Inferior parietal cortex (tissue), 1 donor: Measurements from ENCODE around the gene NDUFS7.

ENCODE experiments used
- DNase-seq: peaks from one replicate; pipeline ENCODE4 v3.0.0-alpha.2; 2016; ENCODE audit errors: extremely low spot score

NDUFS7 gene

DNA sequence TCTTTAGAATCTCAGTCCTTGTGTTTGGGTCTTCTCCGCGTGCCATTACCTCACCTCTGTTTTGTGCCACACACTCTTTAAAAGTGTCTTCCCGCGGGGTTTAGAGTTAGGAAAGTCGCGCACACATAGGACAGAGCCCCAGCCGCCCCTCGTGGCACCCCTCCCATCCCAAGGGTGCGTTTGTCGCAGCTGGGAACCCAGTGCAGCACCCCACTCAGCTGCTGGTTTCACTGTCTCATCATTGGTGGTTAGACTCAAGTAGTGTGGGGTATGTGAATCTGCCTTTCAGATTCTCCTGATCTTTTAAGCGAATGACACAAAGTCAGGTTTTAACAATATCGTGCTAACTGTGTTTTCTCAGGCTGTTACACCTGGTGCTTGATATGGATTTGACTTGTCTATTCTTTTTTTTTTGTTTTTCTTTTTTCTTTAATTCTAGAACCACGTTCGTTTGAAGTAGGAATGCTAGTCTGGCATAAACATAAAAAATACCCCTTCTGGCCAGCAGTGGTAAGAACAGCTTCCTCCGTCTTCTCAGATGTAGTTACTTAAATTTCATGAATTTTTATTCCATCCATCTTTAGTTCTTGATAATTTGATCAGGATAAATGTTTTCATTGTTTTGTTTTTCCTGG is 19.5 kb upstream of the NDUFS7 start:
- no peak for DNase-seq

DNA sequence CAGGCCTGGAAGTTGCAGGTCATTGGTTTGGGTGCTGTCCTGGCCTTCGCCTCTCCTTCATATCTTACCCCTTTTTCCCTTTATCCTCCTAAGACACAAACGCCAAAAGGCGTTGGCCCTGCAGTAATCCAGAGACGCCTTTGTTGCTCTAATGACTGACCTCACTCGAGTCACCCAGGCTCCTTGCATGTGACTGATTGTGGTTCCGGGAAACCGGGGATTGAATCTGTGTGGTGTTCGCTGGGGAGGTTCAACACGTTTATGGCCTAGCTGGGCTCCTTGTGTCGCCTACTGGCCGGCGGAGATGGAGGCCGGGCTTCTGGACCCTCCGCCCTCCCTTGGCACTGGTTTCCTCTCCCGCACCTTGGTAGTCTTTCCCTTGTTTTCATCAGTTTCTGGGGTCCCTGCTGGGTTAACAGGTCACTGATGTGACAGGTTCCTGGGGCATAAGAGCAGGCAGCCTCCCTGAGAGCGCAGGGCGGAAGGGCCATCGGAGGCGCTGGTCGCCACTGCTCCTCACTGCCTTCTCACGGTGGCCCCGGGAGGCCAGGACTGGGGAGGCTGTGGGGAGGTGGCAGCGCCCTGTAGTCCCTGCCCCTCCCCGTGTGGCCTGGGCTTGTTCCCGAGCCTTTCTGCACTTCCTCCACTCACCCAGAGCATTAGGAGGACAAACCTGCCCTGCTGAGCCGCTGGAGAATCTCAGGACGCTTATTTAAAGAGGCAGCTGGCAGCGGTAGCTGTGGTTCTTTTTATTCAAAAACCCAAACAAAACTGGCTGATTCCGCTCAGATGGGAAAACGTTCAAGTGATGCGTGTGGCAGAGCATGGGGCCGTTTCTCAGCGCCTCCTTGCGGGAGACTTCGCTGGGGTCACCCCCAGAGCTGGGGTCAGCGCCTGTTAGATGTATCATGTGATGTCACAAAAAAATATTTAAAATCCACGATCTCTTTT is 18.1 kb upstream of the NDUFS7 start:
- DNase-seq, result no peak

DNA sequence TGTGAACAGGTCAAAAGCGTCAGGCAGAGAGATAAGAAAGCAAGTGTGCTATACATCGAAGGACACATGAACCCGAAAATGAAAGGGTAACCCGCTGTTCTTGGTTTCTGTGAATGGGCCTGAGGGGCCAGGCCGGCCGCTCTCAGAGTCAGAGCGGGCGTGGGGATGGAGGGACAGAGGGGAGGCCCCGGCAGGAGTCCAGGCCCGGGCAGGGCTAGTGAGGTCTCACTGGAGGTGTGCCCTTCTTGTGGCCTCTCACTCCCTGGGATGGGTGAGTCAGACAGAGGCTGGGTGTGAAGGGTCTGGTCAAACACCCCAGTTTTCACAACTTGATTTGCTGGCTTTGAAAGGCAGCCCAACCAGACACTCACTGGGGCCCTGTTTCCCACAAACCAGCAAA is 17.4 kb upstream of the NDUFS7 start:
- DNase-seq, result no peak

DNA sequence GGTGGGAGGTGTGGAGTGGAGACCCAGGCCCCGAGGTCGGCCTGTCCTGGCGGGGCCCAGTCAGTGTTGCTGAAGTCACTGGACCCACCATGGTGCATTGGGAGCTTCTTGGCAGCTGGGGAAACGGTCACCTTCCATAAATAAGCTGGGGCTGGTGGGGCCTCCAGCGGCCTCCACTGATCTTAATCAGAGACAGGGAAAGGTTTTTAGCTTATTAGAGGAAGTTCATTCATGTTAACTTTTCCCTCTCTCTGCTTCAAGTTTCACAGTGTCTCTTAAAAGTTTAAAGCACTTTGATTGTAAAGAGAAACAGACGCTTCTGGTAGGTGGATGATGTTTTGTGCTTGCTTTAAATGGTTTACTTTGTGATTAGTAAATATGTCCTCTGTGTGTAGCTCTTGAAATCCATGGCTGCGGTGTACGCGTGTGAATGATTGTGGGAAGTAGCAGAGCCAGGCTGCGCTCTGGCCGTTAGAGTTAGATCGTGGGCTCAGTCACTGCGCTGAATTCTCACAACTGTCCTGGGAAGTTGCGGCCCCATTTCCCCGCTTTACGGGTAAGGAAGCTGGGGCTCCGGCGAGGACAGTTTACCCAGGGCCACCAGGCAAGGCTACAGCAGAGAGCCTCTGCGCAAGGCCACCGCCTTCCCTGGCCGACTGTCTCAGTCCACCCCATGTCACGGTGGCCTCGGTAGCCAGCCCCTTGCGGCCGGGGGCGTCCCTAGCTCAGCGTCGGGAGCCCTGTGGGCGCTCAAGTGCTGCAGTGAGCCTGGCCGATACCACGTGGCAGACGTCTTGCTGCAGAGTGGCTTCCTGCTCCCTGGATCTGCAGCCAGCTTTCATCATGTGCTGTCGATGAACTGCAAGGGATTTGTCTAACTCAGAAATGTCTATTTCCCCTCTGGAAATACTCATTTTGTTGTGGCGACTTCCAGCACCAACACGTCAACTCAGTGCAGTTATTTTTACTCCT is 16.5 kb upstream of the NDUFS7 start:
- no peak for DNase-seq

DNA sequence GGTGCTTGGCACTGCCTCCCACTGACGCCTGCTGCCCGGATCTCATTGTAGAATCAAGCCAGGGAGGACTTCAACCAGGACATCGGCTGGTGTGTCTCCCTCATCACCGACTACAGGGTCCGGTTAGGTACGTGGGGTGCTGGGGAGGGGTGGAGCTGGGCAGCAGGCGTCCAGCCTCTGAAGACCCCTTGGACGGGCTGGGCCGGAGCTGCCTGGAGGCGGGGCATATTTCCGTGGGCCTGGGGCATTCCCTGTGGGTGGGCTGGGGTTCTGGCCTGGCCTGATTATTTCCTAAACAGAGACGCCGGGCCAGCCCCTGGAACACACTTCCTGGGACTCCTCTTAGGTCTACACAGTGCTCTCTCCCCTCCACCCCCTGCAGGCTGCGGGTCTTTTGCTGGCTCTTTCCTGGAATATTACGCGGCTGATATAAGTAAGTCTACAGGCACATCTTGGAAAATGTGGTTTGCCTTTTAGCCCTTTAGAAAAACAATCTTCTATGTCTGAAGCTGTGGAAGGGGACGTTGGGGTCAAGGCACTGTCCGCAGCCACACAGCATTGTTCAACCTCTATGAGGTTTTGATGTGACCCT is 14.4 kb upstream of the NDUFS7 start:
- no peak for DNase-seq

DNA sequence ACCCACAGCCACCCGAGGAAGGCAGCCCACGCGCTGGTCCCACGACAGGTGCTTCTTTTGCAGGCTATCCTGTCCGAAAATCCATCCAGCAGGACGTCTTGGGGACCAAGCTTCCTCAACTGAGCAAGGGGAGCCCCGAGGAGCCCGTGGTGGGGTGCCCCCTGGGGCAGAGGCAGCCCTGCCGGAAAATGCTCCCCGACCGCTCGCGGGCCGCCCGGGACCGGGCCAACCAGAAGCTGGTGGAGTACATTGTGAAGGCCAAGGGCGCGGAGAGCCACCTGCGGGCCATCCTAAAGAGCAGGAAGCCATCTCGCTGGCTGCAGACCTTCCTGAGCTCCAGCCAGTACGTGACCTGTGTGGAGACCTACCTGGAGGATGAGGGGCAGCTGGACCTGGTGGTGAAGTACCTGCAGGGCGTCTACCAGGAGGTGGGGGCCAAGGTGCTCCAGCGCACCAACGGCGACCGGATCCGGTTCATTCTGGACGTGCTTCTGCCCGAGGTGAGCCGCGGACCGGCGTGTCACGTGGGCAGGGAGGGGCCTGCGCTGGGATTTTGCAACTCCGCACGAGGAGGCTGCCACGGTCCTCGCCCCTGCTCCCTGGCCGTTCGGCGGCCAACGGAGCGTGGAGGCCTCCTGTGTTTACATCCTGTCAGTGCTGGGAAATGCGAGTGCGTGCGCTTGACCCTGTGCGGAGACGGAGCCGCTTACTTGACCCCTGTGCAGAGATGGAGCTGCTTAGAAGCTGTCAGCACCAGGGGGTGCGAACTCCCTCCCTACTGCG is 12.9 kb upstream of the NDUFS7 start:
- no peak for DNase-seq

DNA sequence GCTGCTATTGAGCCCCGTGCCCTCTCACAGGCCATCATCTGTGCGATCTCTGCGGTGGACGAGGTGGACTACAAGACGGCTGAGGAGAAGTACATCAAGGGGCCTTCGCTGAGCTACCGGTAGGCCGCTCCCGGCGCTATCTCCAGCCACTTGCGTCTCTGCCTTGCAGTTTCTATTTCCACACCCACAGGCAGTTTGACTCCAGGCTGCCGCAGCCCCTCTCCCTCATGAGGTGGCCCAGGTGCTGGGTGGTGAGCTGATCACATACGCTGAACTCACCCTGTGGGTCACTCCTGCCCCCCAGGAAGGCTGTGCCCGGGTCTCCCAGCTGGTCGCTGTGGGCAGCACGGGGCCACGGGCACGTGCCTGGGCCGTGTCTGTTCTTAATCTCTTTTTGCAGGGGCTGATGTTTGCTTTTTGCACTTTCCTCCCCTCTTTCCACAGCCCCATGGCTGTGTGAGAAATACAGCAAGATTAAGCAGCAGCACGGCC is 10.6 kb upstream of the NDUFS7 start:
- no peak for DNase-seq

DNA sequence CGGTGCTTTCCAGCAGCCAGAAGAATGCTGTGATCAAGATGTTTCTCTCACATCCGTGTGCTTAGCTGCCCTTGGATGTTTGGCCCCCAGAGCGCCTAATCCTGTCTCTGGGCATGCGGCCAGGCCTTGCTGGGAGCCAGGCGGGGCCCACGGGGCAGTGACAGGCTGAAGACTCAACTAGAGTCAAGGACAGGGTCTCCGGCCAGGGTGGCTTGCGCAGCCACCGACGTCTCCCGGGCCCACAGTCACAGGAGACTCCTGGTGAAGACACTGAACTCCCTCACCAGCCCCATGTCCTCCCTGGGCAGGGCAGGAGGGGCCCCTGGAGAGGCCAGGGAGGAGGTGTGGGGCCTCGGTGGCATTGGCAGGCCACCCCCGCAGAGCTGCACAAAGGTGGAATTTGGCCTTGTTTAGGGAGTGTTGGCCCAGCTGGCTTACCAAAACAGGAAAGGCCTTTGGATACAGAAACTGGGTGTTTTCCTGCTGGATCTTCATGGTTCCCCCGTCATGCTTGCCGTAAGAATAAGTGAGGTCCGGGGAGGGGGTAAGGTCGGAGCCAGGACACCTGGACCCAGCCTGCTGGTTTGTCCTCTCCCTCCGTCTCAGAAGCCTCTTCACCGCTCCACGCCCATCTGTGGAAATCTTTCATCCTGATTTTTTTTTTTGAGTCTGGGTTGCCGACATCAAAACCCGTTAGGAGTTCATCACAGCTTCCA is 10.0 kb upstream of the NDUFS7 start:
- no peak for DNase-seq

DNA sequence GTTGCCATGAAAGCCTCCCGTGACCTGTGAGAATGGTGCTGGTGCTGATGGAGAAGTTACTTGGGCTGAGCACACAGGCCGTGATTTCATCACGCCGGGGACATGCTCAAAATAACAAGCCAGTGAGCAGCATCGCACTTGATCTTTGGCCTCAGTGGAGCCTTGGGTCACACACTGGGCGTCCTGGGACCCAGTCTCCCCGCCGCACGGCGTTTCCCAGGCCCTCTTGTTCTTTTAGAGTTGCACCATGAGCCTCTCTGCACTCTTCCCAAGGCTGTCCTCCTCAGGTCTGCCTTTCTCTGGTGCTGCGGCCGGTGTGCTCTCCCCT is 9.5 kb upstream of the NDUFS7 start:
- DNase-seq, result no peak

DNA sequence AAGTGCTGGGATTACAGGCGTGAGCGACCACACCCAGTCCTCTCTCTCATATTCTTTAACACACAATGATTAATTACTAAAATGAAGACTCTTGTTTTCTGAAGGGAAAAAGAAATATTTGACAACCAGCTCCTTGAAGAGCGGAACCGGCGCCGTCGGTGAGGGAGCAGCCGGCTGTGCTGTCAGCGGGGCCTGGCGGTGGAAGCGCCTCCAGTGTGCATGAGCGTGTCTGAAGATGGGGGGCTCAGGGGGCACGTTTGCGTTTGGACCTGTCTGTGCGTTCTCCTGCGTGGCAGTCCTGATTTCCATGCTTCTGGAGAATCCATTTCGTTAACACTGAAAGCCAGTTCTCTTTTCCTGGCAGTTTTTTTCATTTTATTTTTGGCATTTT is 7.3 kb upstream of the NDUFS7 start:
- no peak for DNase-seq

DNA sequence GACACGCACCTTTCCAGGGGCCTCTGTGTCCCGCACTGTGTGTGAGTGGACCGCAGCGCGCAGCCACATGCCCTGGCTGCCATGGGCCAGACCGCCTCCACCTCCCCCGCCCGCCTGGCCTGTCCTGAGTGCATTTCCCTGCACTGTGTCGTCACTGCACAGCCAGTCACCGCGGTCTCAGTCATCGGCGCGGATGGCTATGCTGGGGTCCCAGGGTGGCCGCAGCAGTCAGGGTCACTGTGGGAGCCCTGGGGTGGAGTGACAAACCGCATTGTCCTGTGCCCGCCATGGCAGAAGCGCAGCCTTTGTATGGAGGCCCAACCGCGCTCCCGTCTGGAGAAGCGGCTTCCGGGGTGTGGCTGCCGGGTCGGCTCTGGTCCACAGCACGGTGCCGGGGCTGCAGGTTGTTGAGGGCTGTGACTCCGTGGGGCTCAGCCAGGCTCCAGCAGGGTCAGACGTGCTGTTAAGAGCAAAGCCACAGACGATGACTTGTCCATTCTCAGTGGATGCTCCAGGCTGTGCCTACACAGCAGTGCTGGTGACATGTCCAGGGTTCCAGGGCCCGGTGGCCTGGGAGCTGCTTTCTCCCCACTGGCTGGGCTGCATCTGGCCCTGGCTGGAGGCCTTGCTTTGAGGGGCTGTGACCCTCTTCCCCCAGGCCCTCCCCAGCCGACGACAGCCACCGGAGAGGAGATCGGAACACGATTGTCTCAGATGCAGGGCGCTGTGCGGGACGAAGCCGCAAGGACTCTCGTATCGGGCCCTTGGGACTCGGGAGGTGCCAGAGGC is 6.3 kb upstream of the NDUFS7 start:
- no peak for DNase-seq

DNA sequence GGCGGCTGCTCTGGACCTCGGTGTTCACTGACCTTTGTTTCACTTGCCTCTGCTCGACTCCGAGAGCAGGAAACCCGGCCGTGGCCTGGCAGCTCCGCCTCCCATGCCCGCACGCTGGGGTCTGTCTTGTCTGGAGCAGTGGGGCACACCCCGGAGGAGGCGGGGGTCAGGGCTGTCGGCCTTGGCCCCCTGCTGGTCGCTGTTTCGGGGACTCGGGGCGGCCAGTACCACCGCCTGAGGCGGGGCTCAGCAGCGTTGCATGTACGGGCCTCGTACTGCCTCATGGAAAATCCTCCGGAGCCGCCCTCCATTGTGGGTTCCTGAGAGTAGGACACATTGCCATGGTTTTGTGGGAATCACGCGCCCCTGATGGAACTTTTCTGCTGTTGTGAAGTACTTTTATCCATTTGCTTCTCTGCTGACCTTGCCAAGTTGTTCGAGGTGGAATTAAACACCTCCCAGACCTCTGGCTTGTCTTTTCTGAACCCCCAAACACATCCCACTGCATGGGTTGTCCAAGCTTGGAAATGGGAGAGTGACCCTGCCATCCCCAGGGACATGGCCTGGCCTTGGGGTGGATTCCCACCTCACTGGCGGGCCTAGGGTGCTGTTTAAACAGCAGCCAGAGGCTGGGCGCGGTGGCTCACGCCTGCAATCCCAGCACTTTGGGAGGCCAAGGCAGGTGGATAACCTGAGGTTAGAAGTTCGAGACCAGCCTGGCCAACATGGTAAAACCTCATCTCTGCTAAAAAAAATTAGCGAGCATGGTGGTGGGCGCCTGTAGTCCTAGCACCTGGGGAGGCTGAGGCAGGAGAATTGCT is 5.5 kb upstream of the NDUFS7 start:
- no peak for DNase-seq

DNA sequence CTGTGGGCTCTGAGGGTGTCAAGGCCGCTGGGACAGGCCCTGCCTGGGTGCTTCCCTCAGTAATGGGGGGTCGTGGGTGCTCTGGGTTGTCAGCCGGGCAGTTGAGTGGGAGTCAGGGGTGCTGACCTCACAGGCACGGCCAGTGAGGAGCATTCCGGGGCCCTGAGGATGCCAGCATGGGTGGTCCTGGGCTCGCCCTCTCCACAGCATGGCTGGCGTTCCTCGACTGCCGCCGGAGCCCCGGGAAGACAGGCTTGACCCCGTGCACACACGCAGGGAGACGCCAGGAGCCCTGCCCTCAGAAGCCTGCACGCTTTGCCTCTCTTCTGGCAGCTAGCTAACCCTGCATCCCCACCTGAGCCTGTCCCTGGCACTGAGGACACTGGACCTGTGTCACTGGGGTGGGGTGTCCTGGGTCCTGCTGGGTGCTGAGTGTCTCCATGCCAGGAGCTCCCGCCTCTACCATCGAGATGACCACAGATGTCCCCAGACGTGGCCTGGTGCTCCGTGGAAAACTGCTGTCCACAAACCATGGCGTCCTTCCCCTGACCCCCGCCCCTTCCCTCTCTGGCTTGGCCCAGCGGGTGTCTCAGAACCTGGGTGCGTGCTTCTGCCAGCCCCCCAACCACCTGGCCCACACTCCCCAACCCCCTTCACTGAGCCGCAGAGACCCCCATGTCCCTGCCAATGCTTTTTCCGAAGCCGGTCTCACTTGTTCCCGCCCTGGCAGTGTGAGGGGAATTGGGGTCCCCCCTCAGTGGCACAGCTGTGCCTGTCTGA is 4.4 kb upstream of the NDUFS7 start:
- no peak for DNase-seq

DNA sequence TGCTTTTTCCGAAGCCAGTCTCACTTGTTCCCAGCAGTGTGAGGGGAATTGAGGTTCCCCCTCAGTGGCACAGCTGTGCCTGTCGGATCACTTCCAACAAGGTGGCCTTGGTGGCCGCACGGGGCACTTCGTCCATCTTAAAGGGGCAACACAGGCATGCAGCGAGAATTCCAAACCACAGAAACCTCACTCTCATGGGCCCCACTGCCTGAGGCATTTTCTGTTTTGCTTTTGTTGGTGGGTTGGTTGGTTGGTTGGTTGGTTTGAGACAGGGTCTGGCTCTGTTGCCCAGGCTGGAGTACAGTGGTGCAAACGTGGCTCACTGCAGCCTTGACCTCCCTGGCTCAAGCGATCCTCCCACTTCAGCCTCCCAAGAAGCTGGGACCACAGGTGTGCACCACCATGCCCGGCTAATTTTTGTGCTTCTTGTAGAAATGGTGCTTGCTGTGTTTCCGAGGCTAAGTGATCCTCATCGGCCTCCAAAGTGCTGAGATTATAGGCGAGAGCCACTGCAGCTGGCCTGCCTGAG is 3.7 kb upstream of the NDUFS7 start:
- no peak for DNase-seq

DNA sequence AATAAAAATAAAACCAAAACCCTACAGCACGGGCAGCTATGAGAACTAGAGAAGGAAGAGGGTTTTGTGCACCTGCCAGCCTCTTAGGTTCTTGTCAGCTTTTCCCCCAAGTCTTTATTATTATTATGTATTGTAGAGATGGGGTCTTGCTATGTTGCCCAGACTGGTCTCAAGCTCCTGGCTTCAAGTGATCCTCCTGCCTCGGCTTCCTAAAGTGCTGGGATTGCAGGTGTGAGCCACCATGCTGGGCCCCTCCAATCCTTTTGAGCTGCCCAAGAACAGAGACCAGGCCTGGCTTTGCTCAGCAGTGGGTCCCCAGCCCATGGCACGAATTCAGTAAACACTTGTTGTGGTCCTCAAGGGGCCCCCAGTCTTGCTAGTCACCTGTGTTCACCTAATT is 1.5 kb upstream of the NDUFS7 start:
- DNase-seq, result no peak

DNA sequence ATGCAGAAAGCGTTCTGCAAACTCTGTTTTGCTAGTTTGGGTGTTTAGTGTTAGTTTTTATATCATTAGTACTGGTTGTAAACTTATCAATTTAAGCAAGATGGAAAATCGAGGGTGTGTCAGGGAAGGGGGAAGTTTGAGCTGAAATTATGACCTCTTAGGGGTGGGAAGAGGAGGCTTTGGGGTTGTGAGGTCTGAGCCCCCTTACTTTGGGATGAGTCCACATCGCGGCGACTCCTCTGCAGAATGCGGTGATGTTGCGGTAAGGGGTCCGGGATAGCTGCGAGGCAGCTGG is 743 bp upstream of the NDUFS7 start:
- no peak for DNase-seq

DNA sequence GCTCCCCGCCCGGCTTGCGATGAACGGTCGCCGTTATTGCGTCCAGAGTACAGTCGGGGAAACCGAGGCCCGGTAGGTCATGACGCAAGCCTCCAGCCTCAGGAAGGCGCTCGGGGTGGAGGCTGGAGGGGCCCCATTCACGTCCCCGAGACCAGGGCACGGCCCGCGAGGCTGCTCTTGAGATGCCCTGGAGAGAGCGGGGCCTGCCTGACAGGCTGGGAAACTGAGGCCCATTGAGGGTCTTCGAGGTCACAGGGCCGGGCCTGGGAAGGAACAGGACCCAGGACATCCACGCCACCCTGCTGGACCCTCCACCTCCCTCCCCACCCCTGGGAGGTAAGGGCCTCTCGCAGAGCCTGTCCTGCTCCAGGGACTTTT is 367 bp downstream of the NDUFS7 start:
- DNase-seq, result no peak
